ENCODE measurements around the gene AWAT2. TPM values are rescaled to one million over a fixed set of nuclear protein-coding genes. Genes with fewer than 3 reads are reported as not detected.

Gene AWAT2
- total RNA-seq, 4 donors from 2014 or later = not detected

DNA sequence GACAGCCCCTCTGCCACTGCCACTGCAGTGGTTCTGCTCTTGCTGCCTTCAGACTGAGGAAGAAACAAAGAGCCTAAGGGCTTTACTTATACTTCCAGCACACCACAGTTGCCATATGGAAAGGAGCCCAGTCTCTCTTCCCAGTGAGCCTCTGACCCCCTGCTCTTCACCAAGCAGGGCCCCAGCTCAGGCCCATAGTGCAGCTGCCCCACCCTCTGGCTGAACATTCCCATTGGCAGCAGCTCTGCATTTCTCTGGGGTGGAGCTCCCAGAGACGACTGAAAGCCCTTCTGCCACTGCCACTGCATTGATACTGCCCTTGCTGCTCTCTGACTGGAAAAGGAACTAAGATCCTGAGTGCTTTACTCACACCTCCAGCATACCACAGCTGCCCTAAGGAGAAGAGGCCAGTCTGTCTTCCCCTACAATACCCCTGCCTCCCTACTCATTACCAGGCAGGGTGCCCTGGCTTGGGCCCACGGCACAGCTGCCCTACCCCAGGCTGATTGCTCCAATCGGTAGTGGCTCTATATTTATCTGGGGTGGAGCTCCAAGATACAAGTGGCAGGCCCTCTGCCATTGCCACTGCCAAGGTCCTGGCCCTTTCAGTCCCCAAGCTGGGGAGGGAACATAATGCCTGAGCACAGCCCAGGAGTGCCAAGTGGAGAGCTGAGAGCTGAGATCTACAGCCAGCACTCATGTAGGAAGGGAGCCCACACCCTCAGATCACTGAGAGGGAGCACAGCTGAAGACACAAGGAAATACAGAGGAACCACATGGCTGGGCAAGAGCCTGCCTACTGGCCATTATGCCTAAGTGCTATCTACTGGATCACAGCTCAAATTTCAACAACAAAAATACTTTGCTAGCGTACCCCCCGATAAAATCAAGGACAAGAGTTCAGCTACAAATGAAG lies 36.0 kb downstream of the AWAT2 start:
- TF ChIP-seq CTCF (IDR thresholded peaks at IDR 0.05) = no peak
- TF ChIP-seq POLR2A (IDR thresholded peaks at IDR 0.05) = no peak
- intact Hi-C loops (cut with DNase I; ENCODE audit: low total_unique reads) = no loop called here
- DNase-seq = no peak
- Histone ChIP-seq H3K4me3 (no peak overlapping the region), H3K36me3 (no peaks in the 10 kb centered on the region), H3K27ac (no peak overlapping the region), H3K27me3 (no peaks in the 10 kb centered on the region), H3K9me3 (no peaks in the 10 kb centered on the region), H3K4me1 (no peaks in the 10 kb centered on the region)

GRCh38 chrX:70012756-70013155 lies 37.0 kb downstream of the AWAT2 start:
- no peak for TF ChIP-seq CTCF (IDR thresholded peaks at IDR 0.05)
- no peak for TF ChIP-seq POLR2A (IDR thresholded peaks at IDR 0.05)
- intact Hi-C loops (cut with DNase I; ENCODE audit: low total_unique reads) = no loop called here
- no peaks in the 10 kb centered on the region for H3K36me3 ChIP-seq

DNA sequence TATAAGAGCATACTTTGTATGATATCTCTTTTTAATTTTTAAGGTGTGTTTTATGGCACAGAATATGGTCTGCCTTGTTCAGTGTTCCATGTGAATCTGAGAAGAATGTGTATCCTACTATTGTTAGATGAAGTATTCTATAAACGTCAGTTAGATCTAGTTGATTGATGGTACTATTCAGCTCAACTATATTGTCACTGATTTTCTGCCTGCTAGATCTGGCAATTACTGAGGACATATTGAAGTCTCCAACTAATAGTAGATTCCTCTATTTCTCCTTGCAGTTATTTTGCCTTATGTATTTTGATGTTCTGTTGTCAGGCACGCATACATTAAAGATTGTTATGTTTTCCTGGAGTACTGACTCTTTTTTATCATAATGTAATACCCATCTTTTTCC lies 39.8 kb downstream of the AWAT2 start:
- H3K27me3 ChIP-seq = no peaks in the 10 kb centered on the region
- no peak overlapping the region for H3K27ac ChIP-seq
- intact Hi-C loops (cut with DNase I; ENCODE audit: low total_unique reads) = no loop called here
- no peak overlapping the region for H3K4me3 ChIP-seq
- H3K36me3 ChIP-seq = no peaks in the 10 kb centered on the region
- no peak for TF ChIP-seq CTCF (IDR thresholded peaks at IDR 0.05)
- TF ChIP-seq POLR2A (IDR thresholded peaks at IDR 0.05) = no peak
- H3K9me3 ChIP-seq = no peaks in the 10 kb centered on the region
- DNase-seq = no peak
- H3K4me1 ChIP-seq = no peaks in the 10 kb centered on the region

More at GRCh38 chrX:70012756-70013155, 37.0 kb downstream of the AWAT2 start:
- Histone ChIP-seq H3K4me1 (no peaks in the 10 kb centered on the region), H3K4me3 (no peak overlapping the region), H3K27me3 (no peaks in the 10 kb centered on the region), H3K9me3 (no peaks in the 10 kb centered on the region), H3K27ac (no peak overlapping the region)
- DNase-seq = no peak

GRCh38 chrX:70009049-70009448 lies 40.7 kb downstream of the AWAT2 start:
- Histone ChIP-seq H3K4me1 (no peaks in the 10 kb centered on the region), H3K27ac (no peak overlapping the region)
- no peak for TF ChIP-seq POLR2A (IDR thresholded peaks at IDR 0.05)
- TF ChIP-seq CTCF (IDR thresholded peaks at IDR 0.05) = no peak

GRCh38 chrX:70007946-70008345 lies 41.8 kb downstream of the AWAT2 start:
- no peaks in the 10 kb centered on the region for H3K36me3 ChIP-seq
- TF ChIP-seq CTCF (IDR thresholded peaks at IDR 0.05) (no peak), POLR2A (IDR thresholded peaks at IDR 0.05) (no peak)

More at GRCh38 chrX:70009049-70009448, 40.7 kb downstream of the AWAT2 start:
- H3K4me3 ChIP-seq = no peak overlapping the region
- intact Hi-C loops (cut with DNase I; ENCODE audit: low total_unique reads) = no loop called here
- no peaks in the 10 kb centered on the region for H3K36me3 ChIP-seq
- no peaks in the 10 kb centered on the region for H3K9me3 ChIP-seq
- DNase-seq = no peak
- H3K27me3 ChIP-seq = no peaks in the 10 kb centered on the region

More at GRCh38 chrX:70007946-70008345, 41.8 kb downstream of the AWAT2 start:
- Histone ChIP-seq H3K4me3 (no peak overlapping the region), H3K4me1 (no peaks in the 10 kb centered on the region), H3K27me3 (no peaks in the 10 kb centered on the region), H3K27ac (no peak overlapping the region), H3K9me3 (no peaks in the 10 kb centered on the region)
- no peak for DNase-seq
- intact Hi-C loops (cut with DNase I; ENCODE audit: low total_unique reads) = no loop called here
